GM23338 (cell line): ENCODE data around the gene NSG2. TPM values are rescaled to one million over a fixed set of nuclear protein-coding genes. Genes with fewer than 3 reads are reported as not detected.

ENCODE experiments used
- ATAC-seq: fragments of 200-7000 bp; cut with Tn5 transposase; 3 replicates; pipeline ENCODE4 v1.9.1; 2020
- DNase-seq: peaks from one replicate; pipeline ENCODE4 v3.0.0-alpha.2; 2015; ENCODE audit warnings: low spot score
- H2AFZ ChIP-seq: fragments of 200-600 bp; sonication (generic); 2 replicates; pipeline ENCODE4 v1.8.0; 2016; ENCODE audit warnings: antibody characterized with exemption, mild to moderate bottlenecking, moderate library complexity
- H3F3A ChIP-seq: fragments of 200-600 bp; sonication (generic); replicated peaks from 2 replicates; pipeline ENCODE4 v1.8.0; 2017; ENCODE audit warnings: antibody characterized with exemption, mixed run types, low read depth
- H3K27ac ChIP-seq: fragments of 200-600 bp; sonication (generic); 2 replicates; pipeline ENCODE4 v1.6.1; 2016; ENCODE audit warnings: low read depth
- H3K27me3 ChIP-seq: fragments of 200-600 bp; sonication (generic); 2 replicates; pipeline ENCODE4 v1.8.0; 2016; ENCODE audit warnings: mild to moderate bottlenecking, mixed run types, moderate library complexity; ENCODE audit not compliant: insufficient read depth
- H3K36me3 ChIP-seq: fragments of 200-600 bp; sonication (generic); 2 replicates; pipeline ENCODE4 v1.8.0; 2016; ENCODE audit warnings: mild to moderate bottlenecking; ENCODE audit not compliant: insufficient read depth
- H3K4me1 ChIP-seq: fragments of 200-600 bp; sonication (generic); 2 replicates; pipeline ENCODE4 v1.8.0; 2016; ENCODE audit warnings: mild to moderate bottlenecking, moderate library complexity; ENCODE audit not compliant: insufficient read depth
- H3K4me2 ChIP-seq: fragments of 200-600 bp; sonication (generic); 2 replicates; pipeline ENCODE4 v1.7.1; 2017; ENCODE audit warnings: mixed run types
- H3K4me3 ChIP-seq: fragments of 200-600 bp; sonication (generic); 2 replicates; pipeline ENCODE4 v1.6.1; 2016; ENCODE audit warnings: mixed run types
- H3K79me2 ChIP-seq: fragments of 200-600 bp; sonication (generic); replicated peaks from 2 replicates; pipeline ENCODE4 v1.8.0; 2017; ENCODE audit warnings: mild to moderate bottlenecking; ENCODE audit not compliant: insufficient read depth
- H3K9me2 ChIP-seq: fragments of 200-600 bp; sonication (generic); 2 replicates; pipeline ENCODE4 v1.8.0; 2017; ENCODE audit not compliant: insufficient read depth
- H4K20me1 ChIP-seq: fragments of 200-600 bp; sonication (generic); replicated peaks from 2 replicates; pipeline ENCODE4 v1.8.0; 2017; ENCODE audit warnings: mild to moderate bottlenecking; ENCODE audit not compliant: insufficient read depth
- H3K27ac Mint-ChIP-seq: 2 replicates; pipeline ENCODE4 v1.8.0; 2020; ENCODE audit warnings: inconsistent platforms, mild to moderate bottlenecking, moderate library complexity, mixed read lengths
- H3K27me3 Mint-ChIP-seq: 3 replicates; pipeline ENCODE4 v1.8.0; 2022; ENCODE audit warnings: low read depth, mild to moderate bottlenecking, moderate library complexity, mixed read lengths, inconsistent platforms; ENCODE audit not compliant: insufficient read depth, poor library complexity
- H3K36me3 Mint-ChIP-seq: 3 replicates; pipeline ENCODE4 v1.8.0; 2021; ENCODE audit warnings: low read depth, mild to moderate bottlenecking, inconsistent platforms, moderate library complexity, mixed read lengths
- H3K4me1 Mint-ChIP-seq: 3 replicates; pipeline ENCODE4 v1.8.0; 2020; ENCODE audit warnings: mild to moderate bottlenecking, inconsistent platforms, mixed read lengths
- H3K4me3 Mint-ChIP-seq: 3 replicates; pipeline ENCODE4 v1.8.0; 2021; ENCODE audit warnings: moderate library complexity, mild to moderate bottlenecking, inconsistent platforms, mixed read lengths
- H3K9me3 Mint-ChIP-seq: 3 replicates; pipeline ENCODE4 v1.8.0; 2020; ENCODE audit warnings: moderate library complexity, mild to moderate bottlenecking, inconsistent platforms, mixed read lengths
- CTCF ChIP-seq, 2 experiments: fragments of 200-600 bp in 1 of 2; sonication (generic) in 1 of 2; conservative IDR thresholded peaks; 2 replicates each; pipeline versions ENCODE4 v1.5.1 to v1.6.1; 2016 to 2017; ENCODE audit warnings: antibody characterized with exemption in 2 of 2, low read depth in 2 of 2, mild to moderate bottlenecking in 2 of 2, moderate library complexity in 1 of 2
- ETS1 ChIP-seq: IDR thresholded peaks from 2 replicates; pipeline ENCODE4 v1.6.1; 2016; ENCODE audit warnings: antibody characterized with exemption
- EZH2 ChIP-seq: fragments of 200-600 bp; sonication (generic); IDR thresholded peaks from one replicate; pipeline ENCODE4 v1.8.0; 2017; ENCODE audit warnings: antibody characterized with exemption, mild to moderate bottlenecking, low read depth; ENCODE audit not compliant: unreplicated experiment
- EZH2phosphoT487 ChIP-seq: fragments of 200-600 bp; sonication (generic); IDR thresholded peaks from one replicate; pipeline ENCODE4 v1.8.1; 2018; ENCODE audit warnings: antibody characterized with exemption; ENCODE audit not compliant: unreplicated experiment
- JUNB ChIP-seq: IDR thresholded peaks from one replicate; pipeline ENCODE4 v1.6.1; 2016; ENCODE audit warnings: antibody characterized with exemption; ENCODE audit not compliant: unreplicated experiment
- NANOG ChIP-seq: IDR thresholded peaks from 2 replicates; pipeline ENCODE4 v1.6.1; 2016; ENCODE audit warnings: antibody characterized with exemption, borderline replicate concordance
- POLR2AphosphoS5 ChIP-seq: IDR thresholded peaks from 2 replicates; pipeline ENCODE4 v1.6.1; 2016; ENCODE audit warnings: antibody characterized with exemption, low read depth
- REST ChIP-seq: IDR thresholded peaks from one replicate; pipeline ENCODE4 v1.6.1; 2018; ENCODE audit warnings: antibody characterized with exemption; ENCODE audit not compliant: unreplicated experiment
- STAT1 ChIP-seq: IDR thresholded peaks from one replicate; pipeline ENCODE4 v1.6.1; 2016; ENCODE audit warnings: antibody characterized with exemption; ENCODE audit not compliant: unreplicated experiment
- ZNF114 ChIP-seq: fragments of 250-450 bp; sonication (Bioruptor Pico); IDR thresholded peaks from 2 replicates; pipeline ENCODE4 v1.5.0; 2020; ENCODE audit warnings: mild to moderate bottlenecking, moderate library complexity
- ZNF331 ChIP-seq: fragments of 250-450 bp; sonication (Bioruptor Pico); IDR thresholded peaks from 2 replicates; pipeline ENCODE4 v1.5.0; 2020; ENCODE audit warnings: low read depth, mild to moderate bottlenecking, moderate library complexity
- polyA plus RNA-seq: library from polyadenylated mRNA; unstranded; fragments of >200 nt; fragmentation: Nextera tagmentation; extraction: Ambion mirVana; gene quantifications from 2 replicates; pipeline ENCODE4 v1.2.1, GENCODE V29; 2016
- total RNA-seq: library from RNA; depleted of rRNA; stranded (reverse); fragments of >200 nt; shearing (Covaris generic); gene quantifications from 2 replicates; pipeline ENCODE4 v1.2.3, GENCODE V29; 2014
- TF ChIP-seq, protein P1 (sequence below): fragments of 250-450 bp; sonication (Bioruptor Pico); IDR thresholded peaks from 2 replicates; pipeline ENCODE4 v1.5.0; 2020; ENCODE audit warnings: mild to moderate bottlenecking, moderate library complexity

Gene NSG2
- total and polyA plus RNA-seq, 2 experiments from 2014 or later, result 0.16 TPM; not detected in 1

- H3K4me1 Mint-ChIP-seq, result peaks cover 2% of the 10 kb centered on the region; the same call in 1 of the 3 replicates
- Histone ChIP-seq H3K27me3 (no peaks in the 10 kb centered on the region), H3K4me2 (no peak overlapping the region), H3K4me1 (no peaks in the 10 kb centered on the region), H3K27ac (no peak overlapping the region), H3K79me2 (no peaks in the 10 kb centered on the region), H3K9me2 (no peaks in the 10 kb centered on the region), H3F3A (no peaks in the 10 kb centered on the region), H3K4me3 (no peak overlapping the region), H4K20me1 (no peaks in the 10 kb centered on the region), H3K36me3 (no peaks in the 10 kb centered on the region), H2AFZ (no peak overlapping the region)
- H3K36me3 Mint-ChIP-seq, result no peaks in the 10 kb centered on the region
- no peak for DNase-seq
- ATAC-seq, result no peak
- H3K9me3 Mint-ChIP-seq, result no peaks in the 10 kb centered on the region
- TF ChIP-seq NANOG, result no peak
- no peak for TF ChIP-seq STAT1
- TF ChIP-seq, protein P1, sequence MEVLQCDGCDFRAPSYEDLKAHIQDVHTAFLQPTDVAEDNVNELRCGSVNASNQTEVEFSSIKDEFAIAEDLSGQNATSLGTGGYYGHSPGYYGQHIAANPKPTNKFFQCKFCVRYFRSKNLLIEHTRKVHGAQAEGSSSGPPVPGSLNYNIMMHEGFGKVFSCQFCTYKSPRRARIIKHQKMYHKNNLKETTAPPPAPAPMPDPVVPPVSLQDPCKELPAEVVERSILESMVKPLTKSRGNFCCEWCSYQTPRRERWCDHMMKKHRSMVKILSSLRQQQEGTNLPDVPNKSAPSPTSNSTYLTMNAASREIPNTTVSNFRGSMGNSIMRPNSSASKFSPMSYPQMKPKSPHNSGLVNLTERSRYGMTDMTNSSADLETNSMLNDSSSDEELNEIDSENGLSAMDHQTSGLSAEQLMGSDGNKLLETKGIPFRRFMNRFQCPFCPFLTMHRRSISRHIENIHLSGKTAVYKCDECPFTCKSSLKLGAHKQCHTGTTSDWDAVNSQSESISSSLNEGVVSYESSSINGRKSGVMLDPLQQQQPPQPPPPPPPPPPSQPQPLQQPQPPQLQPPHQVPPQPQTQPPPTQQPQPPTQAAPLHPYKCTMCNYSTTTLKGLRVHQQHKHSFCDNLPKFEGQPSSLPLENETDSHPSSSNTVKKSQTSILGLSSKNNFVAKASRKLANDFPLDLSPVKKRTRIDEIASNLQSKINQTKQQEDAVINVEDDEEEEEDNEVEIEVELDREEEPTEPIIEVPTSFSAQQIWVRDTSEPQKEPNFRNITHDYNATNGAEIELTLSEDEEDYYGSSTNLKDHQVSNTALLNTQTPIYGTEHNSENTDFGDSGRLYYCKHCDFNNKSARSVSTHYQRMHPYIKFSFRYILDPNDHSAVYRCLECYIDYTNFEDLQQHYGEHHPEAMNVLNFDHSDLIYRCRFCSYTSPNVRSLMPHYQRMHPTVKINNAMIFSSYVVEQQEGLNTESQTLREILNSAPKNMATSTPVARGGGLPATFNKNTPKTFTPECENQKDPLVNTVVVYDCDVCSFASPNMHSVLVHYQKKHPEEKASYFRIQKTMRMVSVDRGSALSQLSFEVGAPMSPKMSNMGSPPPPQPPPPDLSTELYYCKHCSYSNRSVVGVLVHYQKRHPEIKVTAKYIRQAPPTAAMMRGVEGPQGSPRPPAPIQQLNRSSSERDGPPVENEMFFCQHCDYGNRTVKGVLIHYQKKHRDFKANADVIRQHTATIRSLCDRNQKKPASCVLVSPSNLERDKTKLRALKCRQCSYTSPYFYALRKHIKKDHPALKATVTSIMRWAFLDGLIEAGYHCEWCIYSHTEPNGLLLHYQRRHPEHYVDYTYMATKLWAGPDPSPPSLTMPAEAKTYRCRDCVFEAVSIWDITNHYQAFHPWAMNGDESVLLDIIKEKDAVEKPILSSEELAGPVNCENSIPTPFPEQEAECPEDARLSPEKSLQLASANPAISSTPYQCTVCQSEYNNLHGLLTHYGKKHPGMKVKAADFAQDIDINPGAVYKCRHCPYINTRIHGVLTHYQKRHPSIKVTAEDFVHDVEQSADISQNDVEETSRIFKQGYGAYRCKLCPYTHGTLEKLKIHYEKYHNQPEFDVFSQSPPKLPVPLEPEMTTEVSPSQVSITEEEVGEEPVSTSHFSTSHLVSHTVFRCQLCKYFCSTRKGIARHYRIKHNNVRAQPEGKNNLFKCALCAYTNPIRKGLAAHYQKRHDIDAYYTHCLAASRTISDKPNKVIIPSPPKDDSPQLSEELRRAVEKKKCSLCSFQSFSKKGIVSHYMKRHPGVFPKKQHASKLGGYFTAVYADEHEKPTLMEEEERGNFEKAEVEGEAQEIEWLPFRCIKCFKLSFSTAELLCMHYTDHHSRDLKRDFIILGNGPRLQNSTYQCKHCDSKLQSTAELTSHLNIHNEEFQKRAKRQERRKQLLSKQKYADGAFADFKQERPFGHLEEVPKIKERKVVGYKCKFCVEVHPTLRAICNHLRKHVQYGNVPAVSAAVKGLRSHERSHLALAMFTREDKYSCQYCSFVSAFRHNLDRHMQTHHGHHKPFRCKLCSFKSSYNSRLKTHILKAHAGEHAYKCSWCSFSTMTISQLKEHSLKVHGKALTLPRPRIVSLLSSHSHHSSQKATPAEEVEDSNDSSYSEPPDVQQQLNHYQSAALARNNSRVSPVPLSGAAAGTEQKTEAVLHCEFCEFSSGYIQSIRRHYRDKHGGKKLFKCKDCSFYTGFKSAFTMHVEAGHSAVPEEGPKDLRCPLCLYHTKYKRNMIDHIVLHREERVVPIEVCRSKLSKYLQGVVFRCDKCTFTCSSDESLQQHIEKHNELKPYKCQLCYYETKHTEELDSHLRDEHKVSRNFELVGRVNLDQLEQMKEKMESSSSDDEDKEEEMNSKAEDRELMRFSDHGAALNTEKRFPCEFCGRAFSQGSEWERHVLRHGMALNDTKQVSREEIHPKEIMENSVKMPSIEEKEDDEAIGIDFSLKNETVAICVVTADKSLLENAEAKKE (CRISPR knock-in tag), result no peak
- no peak for TF ChIP-seq REST
- no peak for TF ChIP-seq EZH2
- no peak for TF ChIP-seq ZNF331 (CRISPR knock-in tag)
- no peak for TF ChIP-seq JUNB
- TF ChIP-seq POLR2AphosphoS5, result no peak
- no peak for TF ChIP-seq ETS1
- no peak for TF ChIP-seq EZH2phosphoT487
- TF ChIP-seq ZNF114 (CRISPR knock-in tag), result no peak
- TF ChIP-seq CTCF (conservative IDR thresholded peaks at IDR 0.05; ENCODE audit: low read depth in 2 of 2), result no peak
- H3K27me3 Mint-ChIP-seq, result peaks cover 6% of the 10 kb centered on the region
- no peak overlapping the region for H3K4me3 Mint-ChIP-seq
- H3K27ac Mint-ChIP-seq, result no peak overlapping the region
Measured at GRCh38 chr5:174087783-174088182, 42.3 kb downstream of the NSG2 start.
